PC-9 (cell line): ENCODE results near the gene TNK1.

ENCODE experiments used
- CTCF ChIP-seq: fragments of 200-600 bp; sonication (generic); conservative IDR thresholded peaks from 2 replicates; pipeline ENCODE4 v1.6.1; 2017; ENCODE audit warnings: mixed run types, antibody characterized with exemption, mild to moderate bottlenecking, moderate library complexity
- EZH2 ChIP-seq: fragments of 200-600 bp; sonication (generic); IDR thresholded peaks from 2 replicates; pipeline ENCODE4 v1.8.0; 2017; ENCODE audit warnings: antibody characterized with exemption, low read depth

GRCh38 chr17:7436556-7437368 lies 55.9 kb downstream of the TNK1 start:
- TF ChIP-seq CTCF (peak; percentile 54), EZH2 (no peak)
